WTC11 (cell line): ENCODE measurements around the gene RAPGEF5.

Source experiments
- CREM ChIP-seq: sonication (generic); formaldehyde crosslinking; IDR thresholded peaks from 2 replicates; pipeline ENCODE4 v1.8.1; 2022; ENCODE audit warnings: mild to moderate bottlenecking, missing genetic modification reagents, moderate library complexity
- KAT7 ChIP-seq: sonication (generic); formaldehyde crosslinking; IDR thresholded peaks from 2 replicates; pipeline ENCODE4 v1.8.1; 2023; ENCODE audit warnings: missing genetic modification reagents, mild to moderate bottlenecking, borderline replicate concordance
- SMAD3 ChIP-seq: sonication (generic); formaldehyde crosslinking; IDR thresholded peaks from 2 replicates; pipeline ENCODE4 v1.8.0; 2022; ENCODE audit warnings: missing genetic modification reagents, mild to moderate bottlenecking, borderline replicate concordance
- TF ChIP-seq, protein P1 (sequence below): fragments of 200-600 bp; IDR thresholded peaks from 2 replicates; pipeline ENCODE4 v1.8.0; 2022; ENCODE audit warnings: antibody characterized with exemption
- TF ChIP-seq, protein P2 (sequence below): sonication (generic); formaldehyde crosslinking; IDR thresholded peaks from 2 replicates; pipeline ENCODE4 v1.8.0; 2022; ENCODE audit warnings: mild to moderate bottlenecking, missing genetic modification reagents

DNA sequence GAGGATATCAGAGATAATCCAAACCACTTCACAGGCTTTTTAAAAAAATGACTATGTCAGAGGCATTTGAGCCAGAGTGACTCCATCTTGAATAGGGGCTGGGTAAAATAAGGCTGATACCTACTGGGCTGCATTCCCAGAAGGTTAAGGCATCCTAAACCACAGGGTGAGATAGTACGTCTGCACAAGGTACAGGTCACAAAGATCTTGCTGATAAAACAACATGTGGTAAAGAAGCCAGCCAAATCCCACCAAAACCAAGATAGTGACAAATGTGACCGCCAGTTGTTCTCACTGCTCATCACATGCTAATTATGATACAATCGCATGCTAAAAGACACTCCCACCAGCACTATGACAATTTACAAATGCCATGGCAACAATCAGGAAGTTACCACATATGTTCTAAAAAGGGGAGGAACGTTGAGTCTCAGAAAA is 177.5 kb downstream of the RAPGEF5 start:
- TF ChIP-seq SMAD3 (CRISPR knock-in tag) = no peak
- TF ChIP-seq CREM (CRISPR knock-in tag) = no peak
- no peak for TF ChIP-seq KAT7
- TF ChIP-seq, protein P1, sequence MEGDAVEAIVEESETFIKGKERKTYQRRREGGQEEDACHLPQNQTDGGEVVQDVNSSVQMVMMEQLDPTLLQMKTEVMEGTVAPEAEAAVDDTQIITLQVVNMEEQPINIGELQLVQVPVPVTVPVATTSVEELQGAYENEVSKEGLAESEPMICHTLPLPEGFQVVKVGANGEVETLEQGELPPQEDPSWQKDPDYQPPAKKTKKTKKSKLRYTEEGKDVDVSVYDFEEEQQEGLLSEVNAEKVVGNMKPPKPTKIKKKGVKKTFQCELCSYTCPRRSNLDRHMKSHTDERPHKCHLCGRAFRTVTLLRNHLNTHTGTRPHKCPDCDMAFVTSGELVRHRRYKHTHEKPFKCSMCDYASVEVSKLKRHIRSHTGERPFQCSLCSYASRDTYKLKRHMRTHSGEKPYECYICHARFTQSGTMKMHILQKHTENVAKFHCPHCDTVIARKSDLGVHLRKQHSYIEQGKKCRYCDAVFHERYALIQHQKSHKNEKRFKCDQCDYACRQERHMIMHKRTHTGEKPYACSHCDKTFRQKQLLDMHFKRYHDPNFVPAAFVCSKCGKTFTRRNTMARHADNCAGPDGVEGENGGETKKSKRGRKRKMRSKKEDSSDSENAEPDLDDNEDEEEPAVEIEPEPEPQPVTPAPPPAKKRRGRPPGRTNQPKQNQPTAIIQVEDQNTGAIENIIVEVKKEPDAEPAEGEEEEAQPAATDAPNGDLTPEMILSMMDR = no peak
- TF ChIP-seq, protein P2, sequence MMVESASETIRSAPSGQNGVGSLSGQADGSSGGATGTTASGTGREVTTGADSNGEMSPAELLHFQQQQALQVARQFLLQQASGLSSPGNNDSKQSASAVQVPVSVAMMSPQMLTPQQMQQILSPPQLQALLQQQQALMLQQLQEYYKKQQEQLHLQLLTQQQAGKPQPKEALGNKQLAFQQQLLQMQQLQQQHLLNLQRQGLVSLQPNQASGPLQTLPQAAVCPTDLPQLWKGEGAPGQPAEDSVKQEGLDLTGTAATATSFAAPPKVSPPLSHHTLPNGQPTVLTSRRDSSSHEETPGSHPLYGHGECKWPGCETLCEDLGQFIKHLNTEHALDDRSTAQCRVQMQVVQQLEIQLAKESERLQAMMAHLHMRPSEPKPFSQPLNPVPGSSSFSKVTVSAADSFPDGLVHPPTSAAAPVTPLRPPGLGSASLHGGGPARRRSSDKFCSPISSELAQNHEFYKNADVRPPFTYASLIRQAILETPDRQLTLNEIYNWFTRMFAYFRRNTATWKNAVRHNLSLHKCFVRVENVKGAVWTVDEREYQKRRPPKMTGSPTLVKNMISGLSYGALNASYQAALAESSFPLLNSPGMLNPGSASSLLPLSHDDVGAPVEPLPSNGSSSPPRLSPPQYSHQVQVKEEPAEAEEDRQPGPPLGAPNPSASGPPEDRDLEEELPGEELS = no peak
